H9 (cell line): ENCODE results near the gene CTNNBL1. TPM values are rescaled to one million over a fixed set of nuclear protein-coding genes. Genes with fewer than 3 reads are reported as not detected.

Source experiments
- DNase-seq: peaks from one replicate; pipeline ENCODE4 v3.0.0-alpha.2; 2017
- H2AFZ ChIP-seq: one replicate; pipeline ENCODE4 v1.6.1; 2013; ENCODE audit warnings: mild to moderate bottlenecking, low read length, control low read depth, moderate library complexity
- H2AK5ac ChIP-seq: 2 replicates; pipeline ENCODE4 v1.6.1; 2013; ENCODE audit warnings: low read length, control low read depth, mixed read lengths; ENCODE audit not compliant: insufficient read length
- H2BK120ac ChIP-seq: one replicate; pipeline ENCODE4 v1.6.1; 2013; ENCODE audit warnings: low read depth, mild to moderate bottlenecking, low read length, control low read depth, inconsistent platforms; ENCODE audit not compliant: poor library complexity, severe bottlenecking
- H2BK12ac ChIP-seq: 2 replicates; pipeline ENCODE4 v1.6.1; 2013; ENCODE audit warnings: low read length, control low read depth, mixed read lengths, low read depth; ENCODE audit not compliant: insufficient read length
- H2BK15ac ChIP-seq: 2 replicates; pipeline ENCODE4 v1.6.1; 2013; ENCODE audit warnings: low read depth, low read length, control low read depth
- H2BK20ac ChIP-seq: one replicate; pipeline ENCODE4 v1.6.1; 2013; ENCODE audit warnings: low read depth, mild to moderate bottlenecking, low read length, control low read depth, inconsistent platforms; ENCODE audit not compliant: poor library complexity, severe bottlenecking
- H2BK5ac ChIP-seq: 2 replicates; pipeline ENCODE4 v1.6.1; 2013; ENCODE audit warnings: low read length, control low read depth, mixed read lengths; ENCODE audit not compliant: insufficient read length
- H3K14ac ChIP-seq: 2 replicates; pipeline ENCODE4 v1.6.1; 2013; ENCODE audit warnings: low read length, control low read depth; ENCODE audit not compliant: insufficient read depth
- H3K18ac ChIP-seq: 2 replicates; pipeline ENCODE4 v1.6.1; 2013; ENCODE audit warnings: low read depth, mild to moderate bottlenecking, mixed read lengths, low read length, control low read depth; ENCODE audit not compliant: insufficient read length
- H3K23ac ChIP-seq: 2 replicates; pipeline ENCODE4 v1.6.1; 2013; ENCODE audit warnings: low read length, control low read depth, mixed read lengths, low read depth; ENCODE audit not compliant: insufficient read length
- H3K23me2 ChIP-seq: 2 replicates; pipeline ENCODE4 v1.6.1; 2013; ENCODE audit warnings: low read depth, mild to moderate bottlenecking, mixed read lengths, low read length, control low read depth; ENCODE audit not compliant: insufficient read length, poor library complexity, severe bottlenecking
- H3K27ac ChIP-seq: 2 replicates; pipeline ENCODE4 v1.5.1; 2013; ENCODE audit warnings: low read length, control low read depth, mixed read lengths, low read depth; ENCODE audit not compliant: insufficient read length
- H3K27me3 ChIP-seq: 2 replicates; pipeline ENCODE4 v1.6.1; 2013; ENCODE audit warnings: low read length, control low read depth, inconsistent platforms; ENCODE audit not compliant: insufficient read depth
- H3K4ac ChIP-seq: 2 replicates; pipeline ENCODE4 v1.6.1; 2013; ENCODE audit warnings: low read depth, mild to moderate bottlenecking, control low read depth, inconsistent platforms, low read length, moderate library complexity
- H3K4me1 ChIP-seq: 2 replicates; pipeline ENCODE4 v1.6.1; 2013; ENCODE audit warnings: low read length, control low read depth, inconsistent platforms; ENCODE audit not compliant: insufficient read depth
- H3K4me2 ChIP-seq: 2 replicates; pipeline ENCODE4 v1.6.1; 2013; ENCODE audit warnings: low read length, control low read depth, mixed read lengths; ENCODE audit not compliant: insufficient read length, insufficient read depth
- H3K56ac ChIP-seq: 2 replicates; pipeline ENCODE4 v1.6.1; 2013; ENCODE audit warnings: low read depth, mild to moderate bottlenecking, mixed read lengths, low read length, control low read depth; ENCODE audit not compliant: insufficient read length
- H3K79me1 ChIP-seq: 2 replicates; pipeline ENCODE4 v1.6.1; 2013; ENCODE audit warnings: low read depth, mild to moderate bottlenecking, moderate library complexity, low read length, control low read depth, inconsistent platforms; ENCODE audit not compliant: insufficient read depth, poor library complexity, severe bottlenecking
- H3K79me2 ChIP-seq: 2 replicates; pipeline ENCODE4 v1.6.1; 2013; ENCODE audit warnings: low read length, control low read depth, inconsistent platforms; ENCODE audit not compliant: insufficient read depth
- H3K9ac ChIP-seq: 2 replicates; pipeline ENCODE4 v1.6.1; 2013; ENCODE audit warnings: low read length, control low read depth, mixed read lengths; ENCODE audit not compliant: insufficient read length; ENCODE audit errors: extremely low read depth
- H3K9me3 ChIP-seq: one replicate; pipeline ENCODE4 v1.6.1; 2013; ENCODE audit warnings: low read depth, low read length, inconsistent platforms; ENCODE audit not compliant: control insufficient read depth
- H3T11ph ChIP-seq: one replicate; pipeline ENCODE4 v1.6.1; 2013; ENCODE audit warnings: mild to moderate bottlenecking, low read length, control low read depth, inconsistent platforms
- H4K20me1 ChIP-seq: one replicate; pipeline ENCODE4 v1.6.1; 2013; ENCODE audit not compliant: control insufficient read depth, insufficient read length, insufficient read depth
- H4K5ac ChIP-seq: 2 replicates; pipeline ENCODE4 v1.6.1; 2013; ENCODE audit warnings: low read depth, mild to moderate bottlenecking, mixed read lengths, low read length, control low read depth; ENCODE audit not compliant: insufficient read length
- H4K8ac ChIP-seq: replicated peaks from 2 replicates; pipeline ENCODE4 v1.6.1; 2013; ENCODE audit warnings: low read length, control low read depth, mixed read lengths, low read depth; ENCODE audit not compliant: insufficient read length
- H4K91ac ChIP-seq: 2 replicates; pipeline ENCODE4 v1.6.1; 2013; ENCODE audit warnings: low read depth, mild to moderate bottlenecking, moderate library complexity, mixed read lengths, low read length, control low read depth; ENCODE audit not compliant: insufficient read length
- H3K27ac Mint-ChIP-seq, 3 experiments: 2 replicates in 2 of 3; 3 replicates in 1 of 3; pipeline ENCODE4 v1.8.0; 2020 to 2021; ENCODE audit warnings: mixed read lengths in 3 of 3, mild to moderate bottlenecking in 1 of 3, moderate library complexity in 1 of 3
- H3K27me3 Mint-ChIP-seq: 2 replicates; pipeline ENCODE4 v1.8.0; 2021; ENCODE audit warnings: low read depth, mild to moderate bottlenecking, moderate library complexity, mixed read lengths
- H3K36me3 Mint-ChIP-seq, 3 experiments: 2 replicates in 2 of 3; 3 replicates in 1 of 3; pipeline ENCODE4 v1.8.0; 2020 to 2021; ENCODE audit warnings: low read depth in 3 of 3, mixed read lengths in 3 of 3; ENCODE audit not compliant: insufficient read depth in 1 of 3
- H3K4me1 Mint-ChIP-seq, 2 experiments: 2 replicates each; pipeline ENCODE4 v1.8.0; 2020; ENCODE audit warnings: mixed read lengths in 2 of 2
- H3K4me3 Mint-ChIP-seq, 2 experiments: 2 replicates in 1 of 2; 3 replicates in 1 of 2; pipeline ENCODE4 v1.8.0; 2020 to 2021; ENCODE audit warnings: mild to moderate bottlenecking in 2 of 2, mixed read lengths in 2 of 2, moderate library complexity in 1 of 2
- H3K9me3 Mint-ChIP-seq, 2 experiments: 2 replicates in 1 of 2; 3 replicates in 1 of 2; pipeline ENCODE4 v1.8.0; 2020; ENCODE audit warnings: mild to moderate bottlenecking in 2 of 2, mixed read lengths in 2 of 2, moderate library complexity in 1 of 2
- WGBS: extraction: QIAGEN DNeasy Blood & Tissue Kit; methylation state at CpG from one replicate; pipeline ENCODE4 v1.1.7; 2013; ENCODE audit warnings: missing lambda C conversion rate, low lambda C conversion rate, mixed read lengths; ENCODE audit not compliant: insufficient read length; ENCODE audit errors: extremely low coverage; 5-methylcytosine and 5-hydroxymethylcytosine counted together
- total RNA-seq: library from RNA; stranded (reverse); gene quantifications from 2 replicates; pipeline ENCODE4 v1.2.1, GENCODE V29; 2021
- TF ChIP-seq, protein P1 (sequence below): fragments of 200-600 bp; sonication (generic); conservative IDR thresholded peaks from 3 replicates; pipeline ENCODE4 v1.8.0; 2021; ENCODE audit warnings: antibody characterized with exemption, mild to moderate bottlenecking

Gene CTNNBL1
- total RNA-seq, 1 experiment from 2014 or later, result 67.2 TPM

DNA sequence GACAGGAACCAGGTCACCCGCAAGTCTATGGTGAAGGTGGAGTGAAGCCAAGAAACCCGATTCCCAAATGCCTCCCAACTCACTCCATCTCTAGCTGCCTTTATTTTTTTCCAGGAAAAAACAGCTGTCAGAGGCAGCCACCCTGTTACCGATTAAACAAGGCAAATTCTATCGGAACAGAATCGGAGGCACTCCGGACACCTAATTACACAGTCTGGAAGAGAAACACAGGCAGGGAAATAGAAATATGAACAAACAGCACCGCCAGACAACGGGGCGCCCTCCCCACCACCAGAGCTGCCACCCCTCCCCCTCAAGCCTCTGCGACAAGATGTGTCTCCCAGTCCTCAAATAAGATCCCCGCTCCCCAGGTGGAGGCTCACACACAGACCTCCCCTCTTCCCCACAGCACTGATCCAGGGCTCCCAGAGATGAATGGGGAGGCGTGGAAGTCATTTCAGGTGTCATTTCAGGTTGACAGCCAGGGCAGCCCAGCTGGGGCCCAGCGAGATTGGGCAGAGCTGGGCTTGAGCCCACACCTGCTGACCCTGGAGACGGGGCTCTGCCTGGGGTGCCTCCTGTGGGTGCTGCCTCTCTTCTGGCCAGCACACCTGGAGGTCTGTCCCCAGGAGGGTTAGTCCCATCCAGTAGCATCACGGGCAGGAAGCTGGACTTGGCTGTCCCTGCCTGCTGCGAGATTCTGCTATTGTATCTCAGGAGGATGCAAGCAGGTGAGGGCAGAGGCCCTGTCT lies 189.3 kb downstream of the CTNNBL1 start:
- no peak for DNase-seq
- Histone ChIP-seq H2BK12ac (no peak overlapping the region), H2AFZ (no peak overlapping the region), H3K4ac (no peak overlapping the region), H3K27me3 (no peaks in the 10 kb centered on the region), H3K4me2 (no peak overlapping the region), H2BK15ac (no peak overlapping the region), H3K56ac (no peak overlapping the region), H3K79me2 (no peaks in the 10 kb centered on the region), H3K9me3 (no peaks in the 10 kb centered on the region), H2AK5ac (no peak overlapping the region), H3K14ac (no peak overlapping the region), H3T11ph (no peak overlapping the region), H3K4me1 (no peaks in the 10 kb centered on the region), H2BK120ac (no peak overlapping the region), H3K9ac (no peak overlapping the region), H4K8ac (no peak overlapping the region), H4K91ac (no peak overlapping the region), H3K23ac (no peak overlapping the region), H2BK5ac (no peak overlapping the region), H4K20me1 (no peaks in the 10 kb centered on the region), H3K23me2 (no peaks in the 10 kb centered on the region), H2BK20ac (no peak overlapping the region), H4K5ac (no peak overlapping the region), H3K79me1 (no peaks in the 10 kb centered on the region), H3K27ac (no peak overlapping the region), H3K18ac (no peak overlapping the region)
- no peak overlapping the region for H3K4me3 Mint-ChIP-seq
- H3K36me3 Mint-ChIP-seq, result no peaks in the 10 kb centered on the region; a peak in 1 of 7 replicates
- no CpG with 5 or more reads among the region's 16 CpGs for WGBS
- H3K4me1 Mint-ChIP-seq, result peaks cover 6 to 20% of the 10 kb centered on the region in 2 experiments
- TF ChIP-seq, protein P1, sequence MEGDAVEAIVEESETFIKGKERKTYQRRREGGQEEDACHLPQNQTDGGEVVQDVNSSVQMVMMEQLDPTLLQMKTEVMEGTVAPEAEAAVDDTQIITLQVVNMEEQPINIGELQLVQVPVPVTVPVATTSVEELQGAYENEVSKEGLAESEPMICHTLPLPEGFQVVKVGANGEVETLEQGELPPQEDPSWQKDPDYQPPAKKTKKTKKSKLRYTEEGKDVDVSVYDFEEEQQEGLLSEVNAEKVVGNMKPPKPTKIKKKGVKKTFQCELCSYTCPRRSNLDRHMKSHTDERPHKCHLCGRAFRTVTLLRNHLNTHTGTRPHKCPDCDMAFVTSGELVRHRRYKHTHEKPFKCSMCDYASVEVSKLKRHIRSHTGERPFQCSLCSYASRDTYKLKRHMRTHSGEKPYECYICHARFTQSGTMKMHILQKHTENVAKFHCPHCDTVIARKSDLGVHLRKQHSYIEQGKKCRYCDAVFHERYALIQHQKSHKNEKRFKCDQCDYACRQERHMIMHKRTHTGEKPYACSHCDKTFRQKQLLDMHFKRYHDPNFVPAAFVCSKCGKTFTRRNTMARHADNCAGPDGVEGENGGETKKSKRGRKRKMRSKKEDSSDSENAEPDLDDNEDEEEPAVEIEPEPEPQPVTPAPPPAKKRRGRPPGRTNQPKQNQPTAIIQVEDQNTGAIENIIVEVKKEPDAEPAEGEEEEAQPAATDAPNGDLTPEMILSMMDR, result no peak
- H3K27ac Mint-ChIP-seq, result peak overlapping the region in 1 of 3 experiments; percentile 32; a peak in 3 of 7 replicates
- no peaks in the 10 kb centered on the region for H3K27me3 Mint-ChIP-seq
- no peaks in the 10 kb centered on the region for H3K9me3 Mint-ChIP-seq
